Neural progenitor cell (in vitro differentiated cells): Measurements from ENCODE around the gene PIK3C2B. TPM values are rescaled to one million over a fixed set of nuclear protein-coding genes. Genes with fewer than 3 reads are reported as not detected.
A peak's percentile ranks its signal among the peaks of the same experiment; 100 is the strongest.

Source experiments
- DNase-seq: peaks from one replicate; pipeline ENCODE4 v3.0.0-alpha.2; 2016; ENCODE audit warnings: low spot score
- H2AFZ ChIP-seq: fragments of 200-600 bp; sonication (generic); replicated peaks from 2 replicates; pipeline ENCODE4 v1.6.1; 2016; ENCODE audit warnings: antibody characterized with exemption
- H3F3A ChIP-seq: fragments of 200-600 bp; sonication (generic); 2 replicates; pipeline ENCODE4 v1.6.1; 2016; ENCODE audit warnings: antibody characterized with exemption, low read depth
- H3K27ac ChIP-seq: fragments of 200-600 bp; sonication (generic); 2 replicates; pipeline ENCODE4 v1.5.1; 2016; ENCODE audit warnings: mild to moderate bottlenecking
- H3K27me3 ChIP-seq: fragments of 200-600 bp; sonication (generic); 2 replicates; pipeline ENCODE4 v1.6.1; 2016; ENCODE audit warnings: mild to moderate bottlenecking, moderate library complexity
- H3K36me3 ChIP-seq: fragments of 200-600 bp; sonication (generic); 2 replicates; pipeline ENCODE4 v1.5.1; 2016
- H3K4me1 ChIP-seq: fragments of 200-600 bp; sonication (generic); 2 replicates; pipeline ENCODE4 v1.6.1; 2016; ENCODE audit warnings: mixed run types
- H3K4me2 ChIP-seq: fragments of 200-600 bp; sonication (generic); 2 replicates; pipeline ENCODE4 v1.6.1; 2016
- H3K4me3 ChIP-seq: fragments of 200-600 bp; sonication (generic); 2 replicates; pipeline ENCODE4 v1.5.1; 2016
- H3K79me2 ChIP-seq: fragments of 200-600 bp; sonication (generic); 2 replicates; pipeline ENCODE4 v1.6.1; 2016; ENCODE audit warnings: low read depth
- H3K9ac ChIP-seq: fragments of 200-600 bp; sonication (generic); 2 replicates; pipeline ENCODE4 v1.6.1; 2016
- H3K9me3 ChIP-seq: fragments of 200-600 bp; sonication (generic); 2 replicates; pipeline ENCODE4 v1.5.1; 2016; ENCODE audit warnings: low read depth
- H4K20me1 ChIP-seq: fragments of 200-600 bp; sonication (generic); 2 replicates; pipeline ENCODE4 v1.6.1; 2016; ENCODE audit warnings: low read depth
- H3K27ac Mint-ChIP-seq: 3 replicates; pipeline ENCODE4 v1.8.0; 2021; ENCODE audit warnings: mixed read lengths
- H3K27me3 Mint-ChIP-seq: 2 replicates; pipeline ENCODE4 v1.8.0; 2022; ENCODE audit warnings: low read depth, mild to moderate bottlenecking, inconsistent platforms, moderate library complexity, mixed read lengths; ENCODE audit not compliant: insufficient read depth
- H3K36me3 Mint-ChIP-seq: 3 replicates; pipeline ENCODE4 v1.8.0; 2021; ENCODE audit warnings: mixed read lengths
- H3K4me1 Mint-ChIP-seq: 3 replicates; pipeline ENCODE4 v1.8.0; 2021; ENCODE audit warnings: mixed read lengths
- H3K4me3 Mint-ChIP-seq: 3 replicates; pipeline ENCODE4 v1.8.0; 2021; ENCODE audit warnings: mild to moderate bottlenecking, moderate library complexity, mixed read lengths
- H3K9me3 Mint-ChIP-seq: 3 replicates; pipeline ENCODE4 v1.8.0; 2020; ENCODE audit warnings: mixed read lengths
- EZH2 ChIP-seq: fragments of 200-600 bp; sonication (generic); IDR thresholded peaks from 2 replicates; pipeline ENCODE4 v1.6.1; 2017; ENCODE audit warnings: antibody characterized with exemption, mild to moderate bottlenecking, moderate library complexity
- EZH2phosphoT487 ChIP-seq: fragments of 200-600 bp; sonication (generic); IDR thresholded peaks from 2 replicates; pipeline ENCODE4 v1.6.1; 2017; ENCODE audit warnings: antibody characterized with exemption
- total RNA-seq: library from RNA; depleted of rRNA; stranded (reverse); fragments of >200 nt; gene quantifications from 2 replicates; pipeline ENCODE4 v1.2.3, GENCODE V29; 2015; ENCODE audit warnings: low replicate concordance
- TF ChIP-seq, protein P1 (sequence below): fragments of 200-600 bp; sonication (generic); IDR thresholded peaks from 2 replicates; pipeline ENCODE4 v1.5.1; 2017; ENCODE audit warnings: antibody characterized with exemption, mild to moderate bottlenecking

PIK3C2B gene
- total RNA-seq, 1 donor from 2014 or later: 20.7 TPM

DNA sequence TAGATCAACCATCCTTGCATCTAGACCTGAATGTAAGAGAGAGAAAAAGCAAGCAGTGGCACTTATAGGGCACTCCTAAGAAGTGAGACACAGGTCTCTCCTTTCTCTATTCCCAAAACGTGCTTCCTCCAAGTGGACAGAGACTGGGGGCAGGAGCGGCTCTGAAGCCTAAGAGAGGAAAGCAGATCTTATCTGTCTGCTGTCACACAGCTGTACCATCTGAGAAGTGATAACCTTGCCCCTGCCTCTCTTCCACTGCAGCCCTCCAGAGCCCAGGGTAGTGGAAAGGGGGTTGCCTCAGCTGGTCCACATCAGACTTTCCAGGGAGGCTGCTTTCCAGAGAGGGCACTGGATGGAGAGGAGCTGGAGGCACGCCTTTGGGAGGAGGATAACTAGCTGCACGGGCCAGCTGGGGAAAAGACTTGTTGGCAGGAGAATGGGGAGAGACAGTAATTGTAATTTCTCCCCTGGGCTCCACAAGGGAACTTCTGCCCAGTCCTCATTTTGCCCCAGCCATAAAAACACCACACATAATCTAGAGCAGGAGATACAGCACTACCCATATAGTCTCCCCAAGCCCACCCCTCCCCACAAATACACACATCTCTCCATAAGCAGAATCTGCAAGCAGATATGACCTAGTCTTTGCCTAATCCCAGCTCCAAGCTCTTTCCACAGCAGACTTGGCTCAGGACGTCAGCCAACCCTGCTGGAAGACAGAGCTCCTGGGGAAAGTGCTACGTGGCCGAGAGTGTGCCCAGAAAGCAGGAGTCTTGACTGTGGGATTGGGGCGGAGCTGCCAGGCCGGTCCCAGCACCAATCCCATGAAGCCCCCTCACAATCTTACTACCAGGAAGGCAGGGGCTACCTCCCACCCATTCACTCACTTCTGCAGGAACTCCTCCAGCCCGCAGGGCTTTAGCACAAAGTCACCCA is 31.2 kb downstream of the PIK3C2B start:
- DNase-seq: no peak
- peak overlapping the region; percentile 37 for H3K27ac Mint-ChIP-seq
- Histone ChIP-seq H3K4me3 (no peak overlapping the region), H3K79me2 (no peaks in the 10 kb centered on the region), H3K4me1 (no peaks in the 10 kb centered on the region), H4K20me1 (peaks cover 21% of the 10 kb centered on the region), H3K9ac (no peak overlapping the region), H3K27me3 (no peaks in the 10 kb centered on the region), H2AFZ (no peak overlapping the region), H3K4me2 (no peak overlapping the region), H3K9me3 (no peaks in the 10 kb centered on the region), H3K27ac (no peak overlapping the region), H3K36me3 (peaks cover 2% of the 10 kb centered on the region), H3F3A (peaks cover 2% of the 10 kb centered on the region)
- peak overlapping the region; percentile 53 for H3K4me3 Mint-ChIP-seq
- H3K4me1 Mint-ChIP-seq: peaks cover 23% of the 10 kb centered on the region
- no peaks in the 10 kb centered on the region for H3K9me3 Mint-ChIP-seq
- TF ChIP-seq, protein P1, sequence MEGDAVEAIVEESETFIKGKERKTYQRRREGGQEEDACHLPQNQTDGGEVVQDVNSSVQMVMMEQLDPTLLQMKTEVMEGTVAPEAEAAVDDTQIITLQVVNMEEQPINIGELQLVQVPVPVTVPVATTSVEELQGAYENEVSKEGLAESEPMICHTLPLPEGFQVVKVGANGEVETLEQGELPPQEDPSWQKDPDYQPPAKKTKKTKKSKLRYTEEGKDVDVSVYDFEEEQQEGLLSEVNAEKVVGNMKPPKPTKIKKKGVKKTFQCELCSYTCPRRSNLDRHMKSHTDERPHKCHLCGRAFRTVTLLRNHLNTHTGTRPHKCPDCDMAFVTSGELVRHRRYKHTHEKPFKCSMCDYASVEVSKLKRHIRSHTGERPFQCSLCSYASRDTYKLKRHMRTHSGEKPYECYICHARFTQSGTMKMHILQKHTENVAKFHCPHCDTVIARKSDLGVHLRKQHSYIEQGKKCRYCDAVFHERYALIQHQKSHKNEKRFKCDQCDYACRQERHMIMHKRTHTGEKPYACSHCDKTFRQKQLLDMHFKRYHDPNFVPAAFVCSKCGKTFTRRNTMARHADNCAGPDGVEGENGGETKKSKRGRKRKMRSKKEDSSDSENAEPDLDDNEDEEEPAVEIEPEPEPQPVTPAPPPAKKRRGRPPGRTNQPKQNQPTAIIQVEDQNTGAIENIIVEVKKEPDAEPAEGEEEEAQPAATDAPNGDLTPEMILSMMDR: no peak
- no peak for TF ChIP-seq EZH2
- TF ChIP-seq EZH2phosphoT487: no peak
- H3K36me3 Mint-ChIP-seq: peaks cover 59% of the 10 kb centered on the region
- peaks cover 3% of the 10 kb centered on the region for H3K27me3 Mint-ChIP-seq

DNA sequence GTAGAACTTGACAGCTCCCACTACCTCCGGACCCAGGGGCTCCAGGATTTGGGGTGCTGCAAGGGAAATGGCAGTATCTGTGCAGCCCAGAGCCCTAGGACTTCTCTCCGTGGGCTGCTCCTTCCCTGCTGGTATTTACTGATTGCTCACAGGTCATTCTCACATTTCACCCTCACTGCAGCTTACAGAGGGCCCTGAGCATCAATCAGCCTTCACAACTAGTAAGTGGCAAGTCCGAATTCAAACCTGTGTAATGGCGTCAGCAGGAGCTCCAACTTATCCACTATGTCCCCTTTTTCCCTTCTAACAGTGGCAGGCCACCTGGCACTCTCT is 32.4 kb downstream of the PIK3C2B start:
- Histone ChIP-seq H3K9me3 (no peaks in the 10 kb centered on the region), H3K4me1 (peaks cover 10% of the 10 kb centered on the region), H2AFZ (no peak overlapping the region), H3K36me3 (peaks cover 2% of the 10 kb centered on the region), H3K79me2 (no peaks in the 10 kb centered on the region), H3K4me3 (no peak overlapping the region), H3K4me2 (no peak overlapping the region), H3K9ac (no peak overlapping the region), H3K27ac (no peak overlapping the region), H3F3A (peaks cover 14% of the 10 kb centered on the region), H3K27me3 (no peaks in the 10 kb centered on the region), H4K20me1 (peaks cover 19% of the 10 kb centered on the region)
- H3K4me1 Mint-ChIP-seq: peaks cover 31% of the 10 kb centered on the region
- H3K27ac Mint-ChIP-seq: no peak overlapping the region
- no peak for TF ChIP-seq EZH2
- no peak for TF ChIP-seq EZH2phosphoT487
- TF ChIP-seq, protein P1: no peak
- no peak for DNase-seq
- peaks cover 57% of the 10 kb centered on the region for H3K36me3 Mint-ChIP-seq
- H3K9me3 Mint-ChIP-seq: no peaks in the 10 kb centered on the region
- H3K27me3 Mint-ChIP-seq: peaks cover 5% of the 10 kb centered on the region
- no peak overlapping the region for H3K4me3 Mint-ChIP-seq

DNA sequence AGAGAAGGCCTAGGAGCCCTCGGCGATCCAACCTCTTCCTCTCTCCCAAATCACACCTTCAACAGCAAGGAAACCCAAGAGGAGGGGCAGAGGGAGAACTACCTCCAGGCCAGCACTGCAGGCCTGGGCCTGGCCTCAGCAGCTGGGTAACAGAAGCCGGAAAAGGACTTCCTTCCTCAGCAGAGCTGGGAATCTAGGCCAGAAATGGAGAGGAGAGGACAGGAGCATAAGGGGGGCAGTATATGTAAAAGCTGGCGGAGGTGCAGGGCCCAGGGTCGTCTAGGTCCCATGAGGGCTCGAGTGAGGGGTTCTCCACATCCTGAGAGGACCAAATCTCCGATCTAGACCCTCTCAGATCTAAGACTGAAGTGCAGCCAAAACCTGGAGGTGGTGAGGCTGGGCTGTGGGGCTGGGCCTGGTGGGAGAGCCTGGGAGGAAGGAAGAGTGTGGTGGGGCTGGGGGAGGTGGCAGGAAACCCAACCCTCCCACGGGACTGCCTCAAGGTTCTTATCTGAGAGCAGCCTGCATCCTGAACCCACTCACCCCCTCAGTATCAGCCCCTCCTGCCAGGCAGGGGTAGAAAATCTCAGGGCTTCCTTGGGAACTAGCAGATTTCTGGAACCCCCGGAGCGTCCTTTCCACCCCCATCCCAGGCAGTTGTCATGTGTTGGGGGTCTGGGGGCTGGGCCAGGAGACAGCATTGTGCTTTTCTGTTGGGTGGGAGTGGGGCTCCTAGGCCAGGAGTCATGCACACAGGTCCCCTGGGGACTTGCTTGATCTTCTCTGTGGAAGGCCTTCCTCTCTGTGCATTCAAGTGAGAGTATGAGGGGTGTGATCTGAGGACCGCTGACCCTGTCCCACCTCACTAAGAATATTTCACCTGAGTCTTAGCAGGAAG is 33.0 kb downstream of the PIK3C2B start:
- Histone ChIP-seq H3K4me2 (no peak overlapping the region), H3K9me3 (no peaks in the 10 kb centered on the region), H3K27ac (no peak overlapping the region), H3K36me3 (peaks cover 2% of the 10 kb centered on the region), H3K9ac (no peak overlapping the region), H3K27me3 (no peaks in the 10 kb centered on the region), H4K20me1 (peaks cover 13% of the 10 kb centered on the region), H3K4me1 (peaks cover 17% of the 10 kb centered on the region), H3K79me2 (no peaks in the 10 kb centered on the region), H2AFZ (no peak overlapping the region), H3F3A (peaks cover 20% of the 10 kb centered on the region), H3K4me3 (no peak overlapping the region)
- Mint-ChIP-seq H3K9me3 (no peaks in the 10 kb centered on the region), H3K36me3 (peaks cover 57% of the 10 kb centered on the region), H3K4me1 (peaks cover 37% of the 10 kb centered on the region), H3K27me3 (peaks cover 3% of the 10 kb centered on the region), H3K27ac (no peak overlapping the region), H3K4me3 (no peak overlapping the region)
- DNase-seq: no peak
- no peak for TF ChIP-seq EZH2phosphoT487
- TF ChIP-seq, protein P1: no peak
- TF ChIP-seq EZH2: no peak
